ENCODE data around the gene GARIN5A. TPM values are rescaled to one million over a fixed set of nuclear protein-coding genes. Genes with fewer than 3 reads are reported as not detected.
"Not testable (repeated sequence)": the region's sequence is repeated elsewhere in the genome, so short reads cannot be mapped to it uniquely, and the experiment has no call there.

GARIN5A gene
- polyA plus RNA-seq, 3 donors = 7.9 to 10.7 (median 10.0) TPM

- no peak for DNase-seq
These were observed 32.6 kb downstream of the GARIN5A start for GRCh38 chr19:50444059-50444458.

GRCh38 chr19:50439130-50439529 is 37.5 kb downstream of the GARIN5A start:
- DNase-seq = not testable (repeated sequence)

GRCh38 chr19:50437862-50438449 is 38.7 kb downstream of the GARIN5A start:
- no peak for DNase-seq

- no peak for DNase-seq
These were observed 41.0 kb downstream of the GARIN5A start for GRCh38 chr19:50435627-50436026.

- DNase-seq = no peak
These were observed 41.4 kb downstream of the GARIN5A start for GRCh38 chr19:50435221-50435620.

- DNase-seq = no peak
These were observed 42.1 kb downstream of the GARIN5A start for GRCh38 chr19:50434525-50434924.

GRCh38 chr19:50433201-50434180 is 43.2 kb downstream of the GARIN5A start:
- DNase-seq = no peak

- peak; percentile 66 for DNase-seq
These were observed 44.2 kb downstream of the GARIN5A start, which contains the start of gene MYBPC2 for GRCh38 chr19:50432221-50433028. Gene MYBPC2, plus strand, starts transcription at chr19:50432892. Its CDS starts 62 bp downstream, at chr19:50432954.

GRCh38 chr19:50431343-50432220 is 45.1 kb downstream of the GARIN5A start:
- DNase-seq = peak; percentile 86

- DNase-seq = no peak
These were observed 45.7 kb downstream of the GARIN5A start for GRCh38 chr19:50430888-50431342.

- no peak for DNase-seq
These were observed 47.7 kb downstream of the GARIN5A start for GRCh38 chr19:50428772-50429463.

GRCh38 chr19:50427997-50428425 is 48.6 kb downstream of the GARIN5A start:
- DNase-seq = peak; percentile 90

GRCh38 chr19:50427318-50427925 is 49.2 kb downstream of the GARIN5A start:
- no peak for DNase-seq

GRCh38 chr19:50425581-50425980 is 51.1 kb downstream of the GARIN5A start:
- no peak for DNase-seq

GRCh38 chr19:50423279-50424113 is 53.2 kb downstream of the GARIN5A start:
- no peak for DNase-seq

- no peak for DNase-seq
These were observed 54.0 kb downstream of the GARIN5A start for GRCh38 chr19:50422397-50423278.

GRCh38 chr19:50420808-50421207 is 55.8 kb downstream of the GARIN5A start:
- DNase-seq = no peak

GRCh38 chr19:50420127-50420526 is 56.5 kb downstream of the GARIN5A start:
- DNase-seq = no peak
